K562 (cell line): Measurements from ENCODE around the gene TEX264. TPM values are rescaled to one million over a fixed set of nuclear protein-coding genes. Genes with fewer than 3 reads are reported as not detected.
A peak's percentile ranks its signal among the peaks of the same experiment; 100 is the strongest.

Source experiments
- ATAC-seq: fragments of 200-7000 bp; cut with Tn5 transposase; 3 replicates; pipeline ENCODE4 v1.9.1; 2020; ENCODE audit warnings: moderate library complexity
- BruUV-seq: library from RNA; stranded (reverse); fragments of 400-500 nt; replicated peaks from 2 replicates; lab custom pipeline; 2021; lab: Mats Ljungman, UMichigan
- CTCF ChIA-PET: fragments of 300-600 bp; formaldehyde crosslinking; extraction: SDS; loops from one replicate; lab custom pipeline; 2021; ENCODE audit warnings: low intra/inter-chr PET ratio; lab: Yijun Ruan, JAX
- POLR2A ChIA-PET: fragments of 300-600, 350-650 bp; sonication (Branson Sonifier 250); formaldehyde crosslinking; extraction: SDS; loops from one replicate; lab custom pipeline; 2021; ENCODE audit warnings: antibody characterized with exemption, inconsistent platforms; lab: Yijun Ruan, JAX
- DNase-seq, 4 experiments: peaks; one replicate each; pipeline versions ENCODE4 v3.0.0 to v3.0.0-alpha.2; 2011 to 2018; ENCODE audit warnings: low spot score in 3 of 4, mixed read lengths in 3 of 4; ENCODE audit errors: extremely low read depth in 1 of 4
- FAIRE-seq: peaks from 2 replicates; lab custom pipeline; 2011; peaks lifted over from hg19 to GRCh38; lab: Jason Lieb, UNC
- H2AFZ ChIP-seq: 2 replicates; pipeline ENCODE4 v1.6.0; 2011; ENCODE audit warnings: low read depth, low read length, control low read depth, inconsistent platforms
- H3K27ac ChIP-seq: fragments of 200-600 bp; 3 replicates; pipeline ENCODE4 v1.8.0; 2011; ENCODE audit warnings: low read depth, mild to moderate bottlenecking, control low read depth, inconsistent platforms, low read length, moderate library complexity, mixed read lengths; ENCODE audit errors: extremely low read depth
- H3K27me3 ChIP-seq, 2 experiments: fragments of 300-600 bp in 1 of 2; 2 replicates in 1 of 2; 3 replicates in 1 of 2; pipeline versions ENCODE4 v1.6.0 to v1.8.0; 2011; ENCODE audit warnings: inconsistent platforms in 2 of 2, low read length in 2 of 2, mild to moderate bottlenecking in 1 of 2, mixed read lengths in 1 of 2, moderate library complexity in 1 of 2; ENCODE audit not compliant: control insufficient read depth in 2 of 2, insufficient read depth in 2 of 2
- H3K36me3 ChIP-seq: fragments of 300-600 bp; 3 replicates; pipeline ENCODE4 v1.8.0; 2011; ENCODE audit warnings: mild to moderate bottlenecking, low read length, inconsistent platforms; ENCODE audit not compliant: control insufficient read depth, insufficient read depth
- H3K4me1 ChIP-seq, 2 experiments: fragments of 200-600 bp in 1 of 2; replicated peaks in 1 of 2; 2 replicates in 1 of 2; 3 replicates in 1 of 2; pipeline versions ENCODE4 v1.5.1 to v1.8.0; 2011; ENCODE audit warnings: inconsistent platforms in 2 of 2, low read length in 2 of 2, mild to moderate bottlenecking in 1 of 2, mixed read lengths in 1 of 2, moderate library complexity in 1 of 2; ENCODE audit not compliant: control insufficient read depth in 2 of 2, insufficient read depth in 2 of 2
- H3K4me2 ChIP-seq: 2 replicates; pipeline ENCODE4 v1.6.1; 2011; ENCODE audit warnings: low read length, control low read depth, inconsistent platforms, mixed read lengths; ENCODE audit not compliant: insufficient read depth
- H3K4me3 ChIP-seq: fragments of 200-600 bp; sonication (generic), shearing (Covaris generic); 2 replicates; pipeline ENCODE4 v1.5.1; 2016; ENCODE audit warnings: control low read depth, inconsistent platforms
- H3K79me2 ChIP-seq: fragments of 200-600 bp; 3 replicates; pipeline ENCODE4 v1.8.0; 2011; ENCODE audit warnings: low read length, inconsistent platforms; ENCODE audit not compliant: control insufficient read depth, insufficient read depth
- H3K9ac ChIP-seq, 2 experiments: 2 replicates each; pipeline versions ENCODE4 v1.6.0 to v1.6.1; 2011; ENCODE audit warnings: low read depth in 2 of 2, low read length in 2 of 2, control low read depth in 1 of 2, inconsistent platforms in 1 of 2, mild to moderate bottlenecking in 1 of 2, mixed read lengths in 1 of 2; ENCODE audit not compliant: insufficient read depth in 1 of 2
- H3K9me1 ChIP-seq: one replicate; pipeline ENCODE4 v1.6.0; 2011; ENCODE audit warnings: inconsistent platforms, mild to moderate bottlenecking, low read length, moderate library complexity; ENCODE audit not compliant: control insufficient read depth, insufficient read depth
- H3K9me3 ChIP-seq: replicated peaks from 2 replicates; pipeline ENCODE4 v1.5.1; 2011; ENCODE audit warnings: low read depth, low read length, inconsistent platforms; ENCODE audit not compliant: control insufficient read depth, insufficient read depth
- H4K20me1 ChIP-seq: replicated peaks from 2 replicates; pipeline ENCODE4 v1.6.1; 2011; ENCODE audit warnings: low read length, inconsistent platforms, mixed read lengths; ENCODE audit not compliant: control insufficient read depth, insufficient read depth
- BHLHE40 ChIP-seq: IDR thresholded peaks from 2 replicates; pipeline ENCODE4 v1.6.1; 2011; ENCODE audit warnings: low read length, improper control_type of control experiment
- CBFA2T3 ChIP-seq: fragments of 450-650 bp; IDR thresholded peaks from 2 replicates; pipeline ENCODE4 v1.6.1; 2017
- E2F4 ChIP-seq: sonication (generic); formaldehyde crosslinking; IDR thresholded peaks from 2 replicates; pipeline ENCODE4 v1.8.0; 2022; ENCODE audit warnings: mild to moderate bottlenecking, low read depth, missing genetic modification reagents
- PML ChIP-seq: IDR thresholded peaks from 2 replicates; pipeline ENCODE4 v1.6.1; 2012; ENCODE audit warnings: low read length, inconsistent platforms
- PRPF4 ChIP-seq: fragments of 200-400 bp; formaldehyde crosslinking; IDR thresholded peaks from one replicate; pipeline ENCODE4 v1.6.1; 2017; ENCODE audit warnings: low read length, low read depth, mild to moderate bottlenecking; ENCODE audit not compliant: insufficient read depth, poor library complexity, severe bottlenecking
- RB1 ChIP-seq: fragments of 450-650 bp; IDR thresholded peaks from 2 replicates; pipeline ENCODE4 v1.6.1; 2017; ENCODE audit warnings: low read depth, mild to moderate bottlenecking
- TEAD2 ChIP-seq: fragments of 450-650 bp; IDR thresholded peaks from 2 replicates; pipeline ENCODE4 v1.6.1; 2016; ENCODE audit warnings: missing genetic modification characterization, control low read depth, missing compliant biosample characterization
- ZBTB12 ChIP-seq: fragments of 250-450 bp; sonication (Bioruptor Pico); IDR thresholded peaks from 2 replicates; pipeline ENCODE4 v1.4.0; 2020
- ZNF133 ChIP-seq: fragments of 250-450 bp; sonication (Bioruptor Pico); IDR thresholded peaks from 2 replicates; pipeline ENCODE4 v1.4.0; 2020; ENCODE audit warnings: mild to moderate bottlenecking
- WGBS: fragments of 100-300 bp; shearing (Covaris generic); methylation state at CpG from one replicate; pipeline ENCODE4 v1.1.6; 2016; ENCODE audit warnings: low coverage, mixed read lengths; ENCODE audit not compliant: insufficient coverage; ENCODE audit errors: missing lambda C conversion rate; 5-methylcytosine and 5-hydroxymethylcytosine counted together
- in situ Hi-C: fragments of 300-500 bp; cut with MboI; formaldehyde crosslinking; loops from 4 replicates; pipeline ENCODE4 v1.15.0; 2018; ENCODE audit warnings: inconsistent platforms, mixed read lengths
- intact Hi-C: fragments of 100-400 bp; cut with micrococcal nuclease; formaldehyde crosslinking; loops from 2 replicates; pipeline ENCODE4 v1.14.2; 2022
- polyA plus RNA-seq, 8 experiments: library from polyadenylated mRNA; depleted of rRNA in 4 of 8; stranded (reverse) in 5 of 8; unstranded in 3 of 8; fragments of >200 nt; fragmentation: Nextera tagmentation in 2 of 8; fragmentation: Illumina TruSeq in 1 of 8; extraction: Ambion mirVana in 2 of 8; extraction: Trizol in 1 of 8; gene quantifications; 2 replicates each; pipeline versions ENCODE4 v1.2.1 to v1.2.3, GENCODE V29; 2011 to 2014; ENCODE audit warnings: inconsistent platforms in 1 of 8, missing spikeins in 1 of 8
- total RNA-seq, 7 experiments: library from RNA; depleted of rRNA in 6 of 7; stranded (reverse); fragments of >200 nt in 6 of 7; fragmentation: Illumina TruSeq in 2 of 7; extraction: Trizol in 2 of 7; gene quantifications; 2 replicates each; pipeline versions ENCODE4 v1.2.1 to v1.2.3, GENCODE V29; 2011 to 2021; ENCODE audit warnings: low replicate concordance in 1 of 7
- TF ChIP-seq, protein P1 (sequence below): sonication (generic); formaldehyde crosslinking; IDR thresholded peaks from 2 replicates; pipeline ENCODE4 v1.8.0; 2022; ENCODE audit warnings: missing genetic modification reagents, mild to moderate bottlenecking, moderate library complexity, borderline replicate concordance
- TF ChIP-seq, protein P2 (sequence below): fragments of 250-450 bp; sonication (Bioruptor Pico); IDR thresholded peaks from 2 replicates; pipeline ENCODE4 v1.4.0; 2020; ENCODE audit warnings: mild to moderate bottlenecking, moderate library complexity

The TEX264 gene
- total and polyA plus RNA-seq, 9 of the 15 experiments (the other 6 are each of a cell fraction or from before 2014, with no cell fraction given), result 4.1 to 47.0 (median 31.0) TPM

DNA sequence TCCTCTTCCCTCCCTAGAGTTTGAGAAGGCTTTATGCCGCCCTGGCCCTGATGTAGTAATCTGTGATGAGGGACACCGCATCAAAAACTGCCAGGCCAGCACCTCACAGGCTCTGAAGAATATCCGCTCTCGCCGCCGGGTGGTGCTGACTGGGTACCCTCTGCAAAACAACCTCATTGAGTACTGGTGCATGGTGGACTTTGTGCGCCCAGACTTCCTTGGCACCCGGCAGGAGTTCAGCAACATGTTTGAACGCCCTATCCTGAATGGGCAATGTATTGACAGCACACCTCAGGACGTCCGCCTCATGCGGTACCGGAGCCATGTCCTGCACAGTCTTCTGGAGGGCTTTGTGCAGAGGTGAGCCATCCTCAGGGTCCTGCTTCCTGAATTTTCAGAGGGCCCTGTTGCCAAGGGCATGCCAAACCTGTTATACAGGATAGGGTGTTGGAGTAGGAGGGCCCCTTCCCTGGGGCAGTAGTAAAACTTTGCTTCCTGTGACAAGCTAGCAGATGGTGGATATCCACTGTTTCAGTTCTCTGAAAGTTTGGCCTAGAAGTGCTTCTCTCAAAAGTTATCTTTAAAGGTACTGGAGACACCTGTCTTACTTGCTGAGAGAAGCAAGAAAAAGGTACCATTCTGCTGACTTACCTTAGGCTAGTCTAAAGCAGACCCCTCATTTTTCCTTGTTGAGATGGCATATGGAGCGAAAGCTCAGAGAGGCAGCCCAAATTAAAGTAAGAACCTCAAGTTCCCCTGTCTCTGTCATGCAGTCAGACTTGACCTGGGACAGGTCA lies 33.7 kb upstream of the TEX264 start:
- Histone ChIP-seq H3K27me3 (no peaks in the 10 kb centered on the region), H3K9me3 (no peaks in the 10 kb centered on the region), H3K4me2 (no peak overlapping the region), H2AFZ (no peak overlapping the region), H4K20me1 (no peaks in the 10 kb centered on the region), H3K4me1 (no peaks in the 10 kb centered on the region), H3K4me3 (no peak overlapping the region), H3K9me1 (no peaks in the 10 kb centered on the region), H3K36me3 (peaks cover 62% of the 10 kb centered on the region; the same call in 2 of the 3 replicates), H3K79me2 (no peaks in the 10 kb centered on the region), H3K27ac (no peak overlapping the region), H3K9ac (no peak overlapping the region)
- intact Hi-C loops, result no loop called here
- in situ Hi-C loops, result loop anchor here (5.0 kb wide), 1 partner anchor 135 kb away; the partner anchor contains the start of gene DCAF1
- ChIA-PET POLR2A (no interaction called here), CTCF (interaction anchor here (0.6 to 2.1 kb wide), 5 partner anchors 12 to 137 kb away, joined by 3 to 18 read pairs (median 6); partner anchors contain the start of gene DCAF1)
- FAIRE-seq (no peak), DNase-seq (no peak), ATAC-seq (peak; percentile 25; the same call in 2 of the 3 replicates)
- 84% methylated on average over 10 of the region's 14 CpGs for WGBS
- TF ChIP-seq TEAD2 (tag) (no peak), ZNF133 (CRISPR knock-in tag) (no peak), PML (no peak), ZBTB12 (CRISPR knock-in tag) (no peak), CBFA2T3 (no peak), PRPF4 (no peak), BHLHE40 (no peak), E2F4 (CRISPR knock-in tag) (no peak), RB1 (no peak)
- TF ChIP-seq, protein P1, sequence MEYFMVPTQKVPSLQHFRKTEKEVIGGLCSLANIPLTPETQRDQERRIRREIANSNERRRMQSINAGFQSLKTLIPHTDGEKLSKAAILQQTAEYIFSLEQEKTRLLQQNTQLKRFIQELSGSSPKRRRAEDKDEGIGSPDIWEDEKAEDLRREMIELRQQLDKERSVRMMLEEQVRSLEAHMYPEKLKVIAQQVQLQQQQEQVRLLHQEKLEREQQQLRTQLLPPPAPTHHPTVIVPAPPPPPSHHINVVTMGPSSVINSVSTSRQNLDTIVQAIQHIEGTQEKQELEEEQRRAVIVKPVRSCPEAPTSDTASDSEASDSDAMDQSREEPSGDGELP (CRISPR knock-in tag), result no peak
- TF ChIP-seq, protein P2, sequence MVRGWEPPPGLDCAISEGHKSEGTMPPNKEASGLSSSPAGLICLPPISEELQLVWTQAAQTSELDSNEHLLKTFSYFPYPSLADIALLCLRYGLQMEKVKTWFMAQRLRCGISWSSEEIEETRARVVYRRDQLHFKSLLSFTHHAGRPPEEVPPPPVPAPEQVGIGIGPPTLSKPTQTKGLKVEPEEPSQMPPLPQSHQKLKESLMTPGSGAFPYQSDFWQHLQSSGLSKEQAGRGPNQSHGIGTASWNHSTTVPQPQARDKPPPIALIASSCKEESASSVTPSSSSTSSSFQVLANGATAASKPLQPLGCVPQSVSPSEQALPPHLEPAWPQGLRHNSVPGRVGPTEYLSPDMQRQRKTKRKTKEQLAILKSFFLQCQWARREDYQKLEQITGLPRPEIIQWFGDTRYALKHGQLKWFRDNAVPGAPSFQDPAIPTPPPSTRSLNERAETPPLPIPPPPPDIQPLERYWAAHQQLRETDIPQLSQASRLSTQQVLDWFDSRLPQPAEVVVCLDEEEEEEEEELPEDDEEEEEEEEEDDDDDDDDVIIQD (CRISPR knock-in tag), result no peak
- BruUV-seq, result no TSS peak
